ENCODE measurements around the gene SEPTIN5. TPM values are rescaled to one million over a fixed set of nuclear protein-coding genes. Genes with fewer than 3 reads are reported as not detected.

SEPTIN5 gene
- total RNA-seq, 2 donors from 2014 or later: 1.8 to 1.9 TPM

GRCh38 chr22:19715188-19715930 is 1.1 kb downstream of the SEPTIN5 start:
- H3K4me1 Mint-ChIP-seq (ENCODE audit: low read depth): peaks cover 5% of the 10 kb centered on the region
- no peak overlapping the region for H3K27ac Mint-ChIP-seq
- ATAC-seq (replicated peaks in 1 of 2) (no peak), DNase-seq (no peak)
- no peaks in the 10 kb centered on the region for H3K36me3 Mint-ChIP-seq (ENCODE audit: insufficient read depth in 2 of 2)
- peaks cover 17% of the 10 kb centered on the region for H3K27me3 Mint-ChIP-seq (ENCODE audit: low read depth)
- peak overlapping the region in 1 of 2 donors; percentile 66 for H3K4me3 Mint-ChIP-seq
- no peaks in the 10 kb centered on the region for H3K9me3 Mint-ChIP-seq

DNA sequence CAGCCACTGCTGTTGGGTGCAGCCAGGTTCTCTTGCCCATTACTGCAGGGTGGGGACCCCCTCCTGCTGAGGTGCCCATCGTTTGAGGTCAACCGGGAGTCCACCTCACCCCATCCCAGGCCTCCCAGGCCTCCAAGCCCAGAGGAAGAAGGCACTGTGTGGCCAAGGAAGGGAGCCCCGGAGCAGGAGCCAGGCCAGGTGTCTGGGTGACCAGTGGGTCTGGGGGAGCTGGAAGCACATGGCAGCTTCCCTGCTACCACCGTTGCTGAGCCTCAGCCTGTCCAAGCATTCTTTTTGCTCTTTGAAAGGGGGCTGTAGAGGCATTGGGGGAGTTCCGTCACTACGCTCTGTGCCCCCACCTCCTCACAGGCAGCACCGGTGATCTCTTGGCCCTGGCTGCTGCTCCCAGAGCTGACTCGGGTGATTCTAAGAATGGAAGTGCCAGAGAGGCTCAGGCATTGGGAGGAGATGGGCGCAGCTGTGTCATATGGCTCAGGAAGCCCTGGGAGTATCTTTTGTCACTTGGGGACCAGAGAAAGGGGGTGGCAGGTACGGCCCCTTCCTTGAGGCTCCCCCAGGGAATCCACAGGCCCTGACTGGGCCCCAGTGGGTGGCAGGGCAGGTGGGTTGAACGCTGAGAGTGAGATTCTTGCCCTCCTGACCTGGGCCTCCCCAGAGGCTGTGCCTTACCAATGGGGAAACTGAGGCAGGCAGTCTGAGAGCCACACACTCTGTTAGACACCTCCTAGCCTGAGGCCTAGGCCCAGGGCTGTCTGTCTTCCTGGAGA is 1.9 kb downstream of the SEPTIN5 start:
- Mint-ChIP-seq H3K27me3 (ENCODE audit: low read depth) (peaks cover 26% of the 10 kb centered on the region), H3K27ac (no peak overlapping the region), H3K4me1 (ENCODE audit: low read depth) (peaks cover 5% of the 10 kb centered on the region), H3K36me3 (ENCODE audit: insufficient read depth in 2 of 2) (no peaks in the 10 kb centered on the region), H3K4me3 (peak overlapping the region; percentile 24 to 37), H3K9me3 (no peaks in the 10 kb centered on the region)
- DNase-seq (no peak), ATAC-seq (replicated peaks in 1 of 2) (no peak)

DNA sequence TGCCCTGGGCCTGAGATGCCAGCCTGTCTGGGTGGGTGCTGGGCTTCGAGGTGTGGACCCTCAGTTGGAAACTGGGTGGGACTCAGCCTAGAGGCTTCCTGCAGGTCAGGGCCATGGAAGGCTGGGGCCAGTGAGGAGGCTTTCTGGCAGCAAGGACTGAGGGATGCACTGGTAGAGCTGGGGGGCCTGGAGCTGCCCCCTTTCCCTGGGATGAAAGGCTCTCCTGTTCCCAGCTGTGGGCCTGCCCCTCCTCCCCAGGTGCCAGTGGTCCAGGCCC is 2.5 kb downstream of the SEPTIN5 start:
- no peaks in the 10 kb centered on the region for H3K9me3 Mint-ChIP-seq
- peak overlapping the region in 1 of 2 donors; percentile 24 for H3K4me3 Mint-ChIP-seq
- DNase-seq (no peak), ATAC-seq (replicated peaks in 1 of 2) (no peak)
- H3K27me3 Mint-ChIP-seq (ENCODE audit: low read depth): peaks cover 29% of the 10 kb centered on the region
- peaks cover 5% of the 10 kb centered on the region for H3K4me1 Mint-ChIP-seq (ENCODE audit: low read depth)
- H3K36me3 Mint-ChIP-seq (ENCODE audit: insufficient read depth in 2 of 2): no peaks in the 10 kb centered on the region
- H3K27ac Mint-ChIP-seq: no peak overlapping the region

DNA sequence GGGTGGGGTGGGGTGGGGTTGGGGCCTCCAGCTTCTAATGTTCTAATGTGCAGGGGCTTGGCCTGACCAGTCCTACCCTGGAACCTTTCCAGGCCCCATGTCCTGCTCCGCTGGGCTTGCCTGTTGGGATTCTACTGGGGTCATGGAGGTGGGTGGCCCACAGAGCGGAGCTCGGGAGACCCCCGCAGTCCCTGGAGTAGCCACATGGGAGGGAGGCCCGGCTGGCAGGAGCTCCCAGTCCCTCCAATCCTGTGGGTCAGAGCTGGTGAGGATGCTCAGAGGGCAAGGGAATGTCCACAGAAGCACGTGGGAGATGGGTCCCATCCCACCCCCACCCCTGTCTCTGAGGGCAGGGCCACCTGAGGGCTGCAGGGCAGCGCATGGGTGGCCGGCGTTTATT is 2.9 kb downstream of the SEPTIN5 start:
- DNase-seq: no peak
- Mint-ChIP-seq H3K27me3 (ENCODE audit: low read depth) (peaks cover 29% of the 10 kb centered on the region), H3K27ac (no peak overlapping the region), H3K4me1 (ENCODE audit: low read depth) (peaks cover 5% of the 10 kb centered on the region), H3K36me3 (ENCODE audit: insufficient read depth in 2 of 2) (no peaks in the 10 kb centered on the region), H3K4me3 (no peak overlapping the region), H3K9me3 (no peaks in the 10 kb centered on the region)
- ATAC-seq (replicated peaks in 1 of 2): no peak

- H3K27me3 Mint-ChIP-seq (ENCODE audit: low read depth): peaks cover 33% of the 10 kb centered on the region
- H3K36me3 Mint-ChIP-seq (ENCODE audit: insufficient read depth in 2 of 2): no peaks in the 10 kb centered on the region
- ATAC-seq (replicated peaks in 1 of 2) (peak; percentile 89), DNase-seq (peak; percentile 83 to 91)
- H3K9me3 Mint-ChIP-seq: no peaks in the 10 kb centered on the region
- peak overlapping the region; percentile 58 to 70 for H3K4me3 Mint-ChIP-seq
- peaks cover 5% of the 10 kb centered on the region for H3K4me1 Mint-ChIP-seq (ENCODE audit: low read depth)
- no peak overlapping the region for H3K27ac Mint-ChIP-seq
Measured at GRCh38 chr22:19717691-19718455, 3.6 kb downstream of the SEPTIN5 start.

DNA sequence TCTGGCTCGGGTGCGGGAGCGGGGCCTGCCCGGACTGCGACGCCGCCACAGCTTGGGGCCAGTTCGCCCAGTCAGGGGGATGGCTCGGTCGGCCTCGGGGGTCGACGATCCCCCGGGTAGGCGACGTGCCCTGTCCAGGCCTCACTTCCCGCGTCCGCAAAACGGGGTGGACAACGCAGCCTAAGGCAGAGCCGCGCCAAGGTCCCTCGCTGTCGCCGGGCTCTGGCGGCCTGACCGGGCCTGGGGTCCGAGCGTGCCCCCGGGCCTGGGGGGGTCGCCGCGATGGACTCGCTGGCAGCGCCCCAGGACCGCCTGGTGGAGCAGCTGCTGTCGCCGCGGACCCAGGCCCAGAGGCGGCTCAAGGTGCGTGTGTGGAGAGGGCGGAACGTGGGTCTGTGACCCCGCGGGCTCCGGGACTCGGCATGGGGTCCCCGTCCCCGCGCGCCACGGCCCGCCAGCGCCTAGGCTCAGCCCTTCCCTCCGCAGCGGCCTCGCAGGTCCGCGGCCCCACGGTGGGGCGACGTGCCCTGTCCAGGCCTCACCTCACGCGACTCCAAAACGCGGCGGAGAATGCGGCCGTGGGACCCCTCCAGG is 4.2 kb downstream of the SEPTIN5 start:
- DNase-seq (no peak), ATAC-seq (replicated peaks in 1 of 2) (no peak)
- Mint-ChIP-seq H3K9me3 (no peaks in the 10 kb centered on the region), H3K4me1 (ENCODE audit: low read depth) (peaks cover 12% of the 10 kb centered on the region), H3K36me3 (ENCODE audit: insufficient read depth in 2 of 2) (no peaks in the 10 kb centered on the region), H3K27me3 (ENCODE audit: low read depth) (peaks cover 36% of the 10 kb centered on the region), H3K27ac (no peak overlapping the region), H3K4me3 (peak overlapping the region; percentile 49)

DNA sequence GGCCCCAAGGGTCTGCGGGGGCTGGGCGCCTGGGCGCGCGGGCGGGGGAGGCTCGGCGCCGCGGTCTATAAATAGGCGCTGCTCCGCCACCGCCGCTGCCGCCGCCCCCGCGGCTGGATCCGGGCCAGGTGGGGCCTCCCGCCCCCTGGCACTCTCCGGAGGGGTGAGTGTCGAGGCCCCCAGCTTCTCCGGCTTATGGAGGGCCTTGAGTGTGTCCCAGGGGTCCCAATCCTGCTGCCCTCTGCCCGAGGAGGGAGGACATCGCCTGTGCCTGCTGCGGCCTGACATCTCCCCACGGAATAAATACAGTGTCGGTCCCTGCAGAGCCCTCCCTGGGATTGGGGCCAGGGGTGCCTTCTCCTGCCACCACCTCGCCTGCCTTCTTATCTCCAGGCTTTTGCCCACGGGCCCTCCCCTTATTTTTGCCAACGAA is 4.8 kb downstream of the SEPTIN5 start:
- DNase-seq (no peak), ATAC-seq (replicated peaks in 1 of 2) (no peak)
- H3K4me3 Mint-ChIP-seq: peak overlapping the region; percentile 74 to 75
- H3K27me3 Mint-ChIP-seq (ENCODE audit: low read depth): peaks cover 32% of the 10 kb centered on the region
- no peaks in the 10 kb centered on the region for H3K36me3 Mint-ChIP-seq (ENCODE audit: insufficient read depth in 2 of 2)
- no peak overlapping the region for H3K27ac Mint-ChIP-seq
- H3K9me3 Mint-ChIP-seq: no peaks in the 10 kb centered on the region
- H3K4me1 Mint-ChIP-seq (ENCODE audit: low read depth): peaks cover 13% of the 10 kb centered on the region

GRCh38 chr22:19719488-19720021 is 5.3 kb downstream of the SEPTIN5 start:
- Mint-ChIP-seq H3K4me3 (peak overlapping the region; percentile 74 to 75), H3K27ac (no peak overlapping the region), H3K4me1 (ENCODE audit: low read depth) (peaks cover 13% of the 10 kb centered on the region), H3K27me3 (ENCODE audit: low read depth) (peaks cover 33% of the 10 kb centered on the region), H3K9me3 (no peaks in the 10 kb centered on the region), H3K36me3 (ENCODE audit: insufficient read depth in 2 of 2) (no peaks in the 10 kb centered on the region)
- DNase-seq (no peak), ATAC-seq (replicated peaks in 1 of 2) (no peak)

- no peak overlapping the region for H3K27ac Mint-ChIP-seq
- no peaks in the 10 kb centered on the region for H3K9me3 Mint-ChIP-seq
- DNase-seq (no peak), ATAC-seq (replicated peaks in 1 of 2) (no peak)
- peaks cover 13% of the 10 kb centered on the region for H3K4me1 Mint-ChIP-seq (ENCODE audit: low read depth)
- peaks cover 41% of the 10 kb centered on the region for H3K27me3 Mint-ChIP-seq (ENCODE audit: low read depth)
- H3K36me3 Mint-ChIP-seq (ENCODE audit: insufficient read depth in 2 of 2): no peaks in the 10 kb centered on the region
- H3K4me3 Mint-ChIP-seq: no peak overlapping the region
Measured at GRCh38 chr22:19720150-19720827, 6.0 kb downstream of the SEPTIN5 start.

- H3K36me3 Mint-ChIP-seq (ENCODE audit: insufficient read depth in 2 of 2): no peaks in the 10 kb centered on the region
- DNase-seq (no peak), ATAC-seq (replicated peaks in 1 of 2) (no peak)
- no peak overlapping the region for H3K27ac Mint-ChIP-seq
- H3K27me3 Mint-ChIP-seq (ENCODE audit: low read depth): peaks cover 44% of the 10 kb centered on the region
- H3K4me1 Mint-ChIP-seq (ENCODE audit: low read depth): peaks cover 13% of the 10 kb centered on the region
- H3K9me3 Mint-ChIP-seq: no peaks in the 10 kb centered on the region
- H3K4me3 Mint-ChIP-seq: no peak overlapping the region
Measured at GRCh38 chr22:19720999-19721329, 6.7 kb downstream of the SEPTIN5 start.

DNA sequence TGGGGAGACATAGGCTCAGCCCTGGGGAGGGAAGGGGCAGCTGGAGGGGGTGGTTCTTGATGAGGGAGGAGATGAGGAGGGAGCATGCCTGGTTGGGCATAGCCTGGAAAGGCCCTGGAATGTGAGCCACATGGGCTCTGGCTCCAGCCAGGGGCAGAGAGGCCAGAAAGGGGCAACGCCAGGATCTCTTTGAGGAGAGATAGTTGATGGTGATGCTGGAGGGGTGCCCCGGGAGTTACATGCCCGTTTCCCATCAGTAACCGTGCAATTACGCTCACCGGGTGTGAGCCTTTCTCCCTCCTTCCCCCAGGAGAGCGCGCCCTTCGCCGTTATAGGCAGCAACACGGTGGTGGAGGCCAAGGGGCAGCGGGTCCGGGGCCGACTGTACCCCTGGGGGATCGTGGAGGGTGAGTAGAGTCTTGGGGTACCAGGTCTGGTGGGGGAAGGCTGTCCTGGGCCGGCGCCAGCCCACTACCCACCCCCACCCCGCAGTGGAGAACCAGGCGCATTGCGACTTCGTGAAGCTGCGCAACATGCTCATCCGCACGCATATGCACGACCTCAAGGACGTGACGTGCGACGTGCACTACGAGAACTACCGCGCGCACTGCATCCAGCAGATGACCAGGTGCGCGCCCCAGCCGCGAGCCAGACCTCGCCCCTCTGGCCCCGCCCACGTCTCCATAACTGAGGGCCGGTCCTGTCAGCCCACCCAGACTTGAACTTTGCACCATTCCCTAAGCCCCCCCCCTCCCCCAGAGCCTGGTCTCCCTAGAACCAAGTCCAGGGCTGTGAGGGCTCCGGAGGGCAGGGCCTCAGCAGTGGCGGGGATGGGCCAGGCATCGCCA is 7.3 kb downstream of the SEPTIN5 start:
- H3K27ac Mint-ChIP-seq: no peak overlapping the region
- DNase-seq (no peak), ATAC-seq (replicated peaks in 1 of 2) (no peak)
- no peak overlapping the region for H3K4me3 Mint-ChIP-seq
- no peaks in the 10 kb centered on the region for H3K36me3 Mint-ChIP-seq (ENCODE audit: insufficient read depth in 2 of 2)
- H3K27me3 Mint-ChIP-seq (ENCODE audit: low read depth): peaks cover 44% of the 10 kb centered on the region
- peaks cover 13% of the 10 kb centered on the region for H3K4me1 Mint-ChIP-seq (ENCODE audit: low read depth)
- H3K9me3 Mint-ChIP-seq: no peaks in the 10 kb centered on the region
